Measurements from ENCODE around the gene PTPRG. TPM values are rescaled to one million over a fixed set of nuclear protein-coding genes. Genes with fewer than 3 reads are reported as not detected.

PTPRG gene
- polyA plus RNA-seq, 3 donors, result not detected

- Mint-ChIP-seq H3K4me1 (no peaks in the 10 kb centered on the region), H3K27ac (no peak overlapping the region), H3K4me3 (no peak overlapping the region), H3K27me3 (ENCODE audit: low read depth in 3 of 3) (peaks cover 0 to 1% (median 0%) of the 10 kb centered on the region in 3 donors), H3K9me3 (peaks cover 0 to 11% (median 2%) of the 10 kb centered on the region in 7 donors), H3K36me3 (no peaks in the 10 kb centered on the region)
- Histone ChIP-seq H3K36me3 (replicated peaks in 1 of 2; ENCODE audit: control insufficient read depth in 1 of 2, insufficient read depth in 2 of 2, low read length in 2 of 2) (no peaks in the 10 kb centered on the region), H3K4me3 (replicated peaks in 1 of 3; ENCODE audit: low read depth in 2 of 3, low read length in 3 of 3) (no peak overlapping the region), H3K27me3 (ENCODE audit: control insufficient read depth in 2 of 2, insufficient read depth in 2 of 2, low read length in 2 of 2) (no peaks in the 10 kb centered on the region), H3K9me3 (replicated peaks in 1 of 2; ENCODE audit: control insufficient read depth in 1 of 2, insufficient read depth in 1 of 2, low read length in 2 of 2) (peaks cover 2 to 4% of the 10 kb centered on the region in 2 donors), H2AFZ (ENCODE audit: insufficient read depth, low read depth, low read length, poor library complexity, severe bottlenecking) (no peak overlapping the region), H4K20me1 (ENCODE audit: insufficient read depth, low read length) (no peaks in the 10 kb centered on the region), H3K79me2 (ENCODE audit: insufficient read depth, low read length) (no peaks in the 10 kb centered on the region), H3K27ac (ENCODE audit: low read depth in 1 of 2, low read length in 2 of 2) (no peak overlapping the region), H3K4me1 (ENCODE audit: control insufficient read depth in 1 of 2, insufficient read depth in 2 of 2, low read length in 2 of 2) (no peaks in the 10 kb centered on the region), H3K9ac (ENCODE audit: insufficient read depth, low read length, poor library complexity, severe bottlenecking) (no peak overlapping the region), H3K4me2 (replicated peaks; ENCODE audit: extremely low read depth, low read length, poor library complexity, severe bottlenecking) (no peak overlapping the region)
- 88% methylated on average over 4 of the region's 8 CpGs for WGBS (ENCODE audit: insufficient coverage)
- DNase-seq, result no peak
- TF ChIP-seq CTCF (IDR thresholded peaks at IDR 0.05), result no peak
- intact Hi-C loops (cut with micrococcal nuclease), result no loop called here
Observed at GRCh38 chr3:62093025-62093424, 531.7 kb downstream of the PTPRG start.

GRCh38 chr3:62094461-62094860 lies 533.1 kb downstream of the PTPRG start:
- H3K79me2 ChIP-seq (ENCODE audit: insufficient read depth, low read length), result no peaks in the 10 kb centered on the region

More at GRCh38 chr3:62094461-62094860, 533.1 kb downstream of the PTPRG start:
- Mint-ChIP-seq H3K4me3 (no peak overlapping the region), H3K27ac (no peak overlapping the region), H3K9me3 (peaks cover 0 to 11% (median 2%) of the 10 kb centered on the region in 7 donors), H3K27me3 (ENCODE audit: low read depth in 3 of 3) (peaks cover 0 to 1% (median 0%) of the 10 kb centered on the region in 3 donors), H3K4me1 (no peaks in the 10 kb centered on the region), H3K36me3 (no peaks in the 10 kb centered on the region)
- no peak for DNase-seq
- Histone ChIP-seq H3K4me2 (replicated peaks; ENCODE audit: extremely low read depth, low read length, poor library complexity, severe bottlenecking) (no peak overlapping the region), H4K20me1 (ENCODE audit: insufficient read depth, low read length) (no peaks in the 10 kb centered on the region), H3K4me3 (replicated peaks in 1 of 3; ENCODE audit: low read depth in 2 of 3, low read length in 3 of 3) (no peak overlapping the region), H3K27ac (ENCODE audit: low read depth in 1 of 2, low read length in 2 of 2) (no peak overlapping the region), H3K27me3 (ENCODE audit: control insufficient read depth in 2 of 2, insufficient read depth in 2 of 2, low read length in 2 of 2) (no peaks in the 10 kb centered on the region), H3K36me3 (replicated peaks in 1 of 2; ENCODE audit: control insufficient read depth in 1 of 2, insufficient read depth in 2 of 2, low read length in 2 of 2) (no peaks in the 10 kb centered on the region), H3K9me3 (replicated peaks in 1 of 2; ENCODE audit: control insufficient read depth in 1 of 2, insufficient read depth in 1 of 2, low read length in 2 of 2) (peaks cover 2 to 4% of the 10 kb centered on the region in 2 donors), H2AFZ (ENCODE audit: insufficient read depth, low read depth, low read length, poor library complexity, severe bottlenecking) (no peak overlapping the region), H3K4me1 (ENCODE audit: control insufficient read depth in 1 of 2, insufficient read depth in 2 of 2, low read length in 2 of 2) (no peaks in the 10 kb centered on the region), H3K9ac (ENCODE audit: insufficient read depth, low read length, poor library complexity, severe bottlenecking) (no peak overlapping the region)
- 88% methylated on average over 5 of the region's 5 CpGs for WGBS (ENCODE audit: insufficient coverage)
- no peak for TF ChIP-seq CTCF (IDR thresholded peaks at IDR 0.05)
- intact Hi-C loops (cut with micrococcal nuclease), result no loop called here
